ENCODE data around the gene UTS2B.

Gene UTS2B, protein sequence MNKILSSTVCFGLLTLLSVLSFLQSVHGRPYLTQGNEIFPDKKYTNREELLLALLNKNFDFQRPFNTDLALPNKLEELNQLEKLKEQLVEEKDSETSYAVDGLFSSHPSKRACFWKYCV

DNA sequence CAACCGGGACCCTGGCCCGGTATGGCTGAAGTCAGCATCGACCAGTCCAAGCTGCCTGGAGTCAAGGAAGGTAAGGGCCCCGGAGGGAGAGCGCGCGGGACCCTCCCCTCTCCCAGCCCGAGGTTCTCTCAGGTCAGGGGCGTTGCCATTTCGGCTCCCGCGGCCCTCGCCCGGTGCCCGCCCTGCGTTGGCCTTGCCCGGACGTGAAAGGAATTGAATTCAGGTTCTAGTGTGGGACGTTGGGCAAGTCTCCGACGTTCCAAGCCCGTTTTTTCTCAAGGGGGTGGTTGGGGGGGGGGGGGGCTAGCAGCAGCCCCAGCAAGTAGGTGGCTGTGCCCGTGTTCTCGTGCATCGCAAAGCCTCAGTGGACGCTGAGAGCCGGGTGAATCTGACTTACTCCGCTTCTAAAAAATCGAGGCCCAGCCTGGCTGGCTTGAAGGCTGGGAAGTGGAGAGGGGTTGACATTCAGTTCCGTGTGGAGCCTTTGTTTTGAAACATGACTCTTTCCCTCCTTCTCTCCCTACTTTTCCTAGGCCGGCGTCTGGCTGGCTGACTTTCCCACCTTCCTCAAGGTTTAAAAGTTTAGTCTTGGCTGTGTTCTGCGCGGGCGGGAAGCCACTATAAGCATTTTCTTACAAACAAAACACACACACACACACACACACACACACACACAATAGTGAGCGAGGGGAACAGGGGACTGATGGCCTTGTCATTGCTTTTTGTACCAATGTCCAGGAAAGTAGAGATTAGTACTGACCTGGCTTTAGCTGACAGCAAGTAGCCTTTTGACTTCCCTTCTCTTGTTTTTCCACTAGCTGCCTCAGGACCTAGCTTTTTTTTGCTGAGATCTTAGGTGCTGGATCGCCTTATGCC lies at the start of gene UTS2B:
Gene UTS2B (minus strand): TSS at position 873 of the 876 bp plus-strand sequence. CDS start 48,337 bp downstream, outside the sequence.
- TF ChIP-seq, protein P1, sequence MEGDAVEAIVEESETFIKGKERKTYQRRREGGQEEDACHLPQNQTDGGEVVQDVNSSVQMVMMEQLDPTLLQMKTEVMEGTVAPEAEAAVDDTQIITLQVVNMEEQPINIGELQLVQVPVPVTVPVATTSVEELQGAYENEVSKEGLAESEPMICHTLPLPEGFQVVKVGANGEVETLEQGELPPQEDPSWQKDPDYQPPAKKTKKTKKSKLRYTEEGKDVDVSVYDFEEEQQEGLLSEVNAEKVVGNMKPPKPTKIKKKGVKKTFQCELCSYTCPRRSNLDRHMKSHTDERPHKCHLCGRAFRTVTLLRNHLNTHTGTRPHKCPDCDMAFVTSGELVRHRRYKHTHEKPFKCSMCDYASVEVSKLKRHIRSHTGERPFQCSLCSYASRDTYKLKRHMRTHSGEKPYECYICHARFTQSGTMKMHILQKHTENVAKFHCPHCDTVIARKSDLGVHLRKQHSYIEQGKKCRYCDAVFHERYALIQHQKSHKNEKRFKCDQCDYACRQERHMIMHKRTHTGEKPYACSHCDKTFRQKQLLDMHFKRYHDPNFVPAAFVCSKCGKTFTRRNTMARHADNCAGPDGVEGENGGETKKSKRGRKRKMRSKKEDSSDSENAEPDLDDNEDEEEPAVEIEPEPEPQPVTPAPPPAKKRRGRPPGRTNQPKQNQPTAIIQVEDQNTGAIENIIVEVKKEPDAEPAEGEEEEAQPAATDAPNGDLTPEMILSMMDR (IDR thresholded peaks at IDR 0.05) = no peak
- Histone ChIP-seq H3K9me3 (no peaks in the 10 kb centered on the region), H3K36me3 (no peaks in the 10 kb centered on the region), H3K27ac (no peak within 1 kb of the TSS), H3K27me3 (peaks cover 46% of the 10 kb centered on the region), H3K4me1 (ENCODE audit: control insufficient read depth in 1 of 2, insufficient read depth in 1 of 2, low read depth in 1 of 2, low read length in 1 of 2) (no peaks in the 10 kb centered on the region), H3K4me3 (ENCODE audit: low read depth in 1 of 2, low read length in 1 of 2) (peak within 1 kb of the TSS in 1 of 2 experiments; percentile 17)

DNA sequence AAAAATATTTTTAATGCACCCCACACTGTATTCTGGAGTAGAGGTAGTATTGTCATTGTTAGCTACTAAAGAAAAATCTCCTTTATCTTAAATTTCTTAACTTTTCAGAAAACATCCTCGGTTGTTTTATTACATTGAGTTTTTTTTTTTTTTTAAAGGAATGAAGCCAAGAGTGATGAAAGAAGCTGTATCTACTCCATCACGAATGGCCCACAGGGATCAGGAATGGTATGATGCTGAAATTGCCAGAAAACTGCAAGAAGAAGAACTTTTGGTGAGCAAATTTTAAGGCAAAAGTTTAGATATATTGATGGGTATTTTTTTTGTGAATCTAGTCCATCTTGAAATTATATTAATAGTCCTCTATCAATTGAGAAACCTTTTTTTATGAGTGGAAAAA lies 49.7 kb upstream of the UTS2B start:
- Histone ChIP-seq H3K27me3 (no peaks in the 10 kb centered on the region), H3K9me3 (no peaks in the 10 kb centered on the region), H3K4me3 (ENCODE audit: low read depth in 1 of 2, low read length in 1 of 2) (no peak overlapping the region), H3K4me1 (ENCODE audit: control insufficient read depth in 1 of 2, insufficient read depth in 1 of 2, low read depth in 1 of 2, low read length in 1 of 2) (no peaks in the 10 kb centered on the region), H3K36me3 (no peaks in the 10 kb centered on the region), H3K27ac (no peak overlapping the region)
- TF ChIP-seq, protein P1 (IDR thresholded peaks at IDR 0.05) = no peak

DNA sequence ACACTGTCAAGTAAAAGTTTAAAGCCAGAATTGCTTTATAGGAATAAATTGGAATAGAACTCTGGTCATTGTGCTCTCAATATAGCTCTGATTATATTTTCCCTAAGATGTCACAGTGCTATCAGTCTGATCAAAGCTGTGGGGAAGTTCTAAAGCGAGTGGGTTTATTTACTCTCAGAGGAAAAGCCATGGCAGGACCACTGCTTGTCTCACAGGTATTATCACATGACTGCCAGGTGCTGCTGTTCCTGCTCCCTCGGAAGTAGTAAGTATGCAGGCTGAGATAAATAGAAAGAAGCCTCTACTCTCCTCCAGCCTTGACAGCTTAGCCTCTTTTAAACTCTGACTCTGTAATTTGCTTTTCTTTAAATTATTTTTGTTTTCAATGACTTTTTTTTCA lies 49.1 kb upstream of the UTS2B start:
- Histone ChIP-seq H3K36me3 (no peaks in the 10 kb centered on the region), H3K4me3 (ENCODE audit: low read depth in 1 of 2, low read length in 1 of 2) (no peak overlapping the region), H3K27me3 (no peaks in the 10 kb centered on the region), H3K4me1 (ENCODE audit: control insufficient read depth in 1 of 2, insufficient read depth in 1 of 2, low read depth in 1 of 2, low read length in 1 of 2) (no peaks in the 10 kb centered on the region), H3K27ac (no peak overlapping the region), H3K9me3 (no peaks in the 10 kb centered on the region)
- TF ChIP-seq, protein P1 (IDR thresholded peaks at IDR 0.05) = no peak

DNA sequence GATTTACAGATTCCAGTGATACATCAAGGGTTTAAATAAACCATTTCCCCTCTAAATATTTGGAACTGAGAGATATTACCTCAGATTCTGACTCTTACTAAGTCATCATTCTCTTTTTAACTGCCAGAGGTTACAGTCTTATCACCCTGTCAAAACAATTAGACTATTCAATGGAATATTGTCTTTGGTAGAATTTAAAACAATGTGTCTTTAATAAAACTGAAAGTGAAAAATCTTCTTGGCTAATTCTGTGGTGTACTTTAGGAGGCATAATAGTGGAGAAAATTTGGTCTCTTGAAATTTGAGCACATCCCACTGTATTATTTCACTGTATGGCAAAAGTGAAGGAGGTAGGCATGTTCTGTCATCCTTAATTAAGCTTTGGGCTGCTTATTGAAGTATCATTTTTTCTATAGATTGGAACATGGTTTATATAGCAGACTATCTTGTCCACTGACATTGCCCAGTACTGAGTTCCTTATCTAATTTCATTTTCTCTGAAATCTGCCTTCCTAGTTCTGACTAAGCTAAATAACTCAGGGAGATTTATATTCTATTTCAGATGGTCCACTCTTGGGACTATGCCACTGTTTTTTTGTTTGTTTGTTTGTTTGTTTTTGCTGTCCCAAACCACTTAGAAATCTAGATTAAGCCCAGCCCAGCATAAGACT lies 48.0 kb upstream of the UTS2B start:
- Histone ChIP-seq H3K27me3 (no peaks in the 10 kb centered on the region), H3K9me3 (no peaks in the 10 kb centered on the region), H3K4me3 (ENCODE audit: low read depth in 1 of 2, low read length in 1 of 2) (no peak overlapping the region), H3K36me3 (no peaks in the 10 kb centered on the region), H3K4me1 (ENCODE audit: control insufficient read depth in 1 of 2, insufficient read depth in 1 of 2, low read depth in 1 of 2, low read length in 1 of 2) (no peaks in the 10 kb centered on the region), H3K27ac (no peak overlapping the region)
- TF ChIP-seq, protein P1 (IDR thresholded peaks at IDR 0.05) = no peak

DNA sequence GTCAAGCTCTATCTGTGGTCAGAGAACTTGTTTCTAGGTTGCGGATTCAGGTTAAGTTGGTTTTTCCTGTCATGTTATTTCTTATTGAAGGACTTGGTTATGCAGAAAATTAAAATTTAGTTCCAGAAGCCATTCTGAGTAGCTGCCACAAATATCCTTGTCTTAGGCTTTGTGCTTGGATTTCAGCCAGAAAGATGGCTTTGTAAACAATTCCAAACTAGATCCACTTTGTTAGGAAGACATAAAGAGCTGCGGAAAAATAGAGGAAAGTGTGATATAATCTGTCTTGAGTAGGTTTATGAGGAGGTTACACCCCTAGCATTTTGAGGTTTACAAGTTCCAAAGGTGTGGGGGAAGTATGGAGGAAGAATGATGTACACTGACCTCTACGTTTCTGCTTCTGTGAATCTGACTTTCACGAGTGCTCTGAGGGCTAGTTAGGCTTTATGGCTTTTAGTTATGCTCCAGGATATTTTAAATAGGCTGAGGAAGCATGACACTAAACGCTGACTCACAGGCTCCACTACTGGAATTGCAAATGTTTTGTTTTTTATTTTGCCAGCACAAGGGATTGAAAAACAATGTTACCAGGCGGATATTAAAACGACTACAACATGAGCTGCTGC lies 46.3 kb upstream of the UTS2B start:
- no peaks in the 10 kb centered on the region for H3K27me3 ChIP-seq
- TF ChIP-seq, protein P1 (IDR thresholded peaks at IDR 0.05) = no peak
- no peaks in the 10 kb centered on the region for H3K36me3 ChIP-seq
- no peaks in the 10 kb centered on the region for H3K4me1 ChIP-seq (ENCODE audit: control insufficient read depth in 1 of 2, insufficient read depth in 1 of 2, low read depth in 1 of 2, low read length in 1 of 2)
- H3K9me3 ChIP-seq = no peaks in the 10 kb centered on the region
- no peak overlapping the region for H3K4me3 ChIP-seq (ENCODE audit: low read depth in 1 of 2, low read length in 1 of 2)
- no peak overlapping the region for H3K27ac ChIP-seq

Measured in neutrophil (primary cell).